ENCODE results near the gene IGF2R.

GRCh38 chr6:159959165-159959975, 9.5 kb upstream of the IGF2R start:
- TF ChIP-seq EZH2 (IDR thresholded peaks at IDR 0.05; ENCODE audit: borderline replicate concordance, low read depth, low read length, severe bottlenecking): no peak
- TF ChIP-seq CTCF (IDR thresholded peaks at IDR 0.05; ENCODE audit: borderline replicate concordance, extremely low read depth, low read length, poor library complexity, severe bottlenecking): no peak
